Measurements from ENCODE around the gene DNMT3L.
"Not testable (repeated sequence)": the region's sequence is repeated elsewhere in the genome, so short reads cannot be mapped to it uniquely, and the experiment has no call there.

DNA sequence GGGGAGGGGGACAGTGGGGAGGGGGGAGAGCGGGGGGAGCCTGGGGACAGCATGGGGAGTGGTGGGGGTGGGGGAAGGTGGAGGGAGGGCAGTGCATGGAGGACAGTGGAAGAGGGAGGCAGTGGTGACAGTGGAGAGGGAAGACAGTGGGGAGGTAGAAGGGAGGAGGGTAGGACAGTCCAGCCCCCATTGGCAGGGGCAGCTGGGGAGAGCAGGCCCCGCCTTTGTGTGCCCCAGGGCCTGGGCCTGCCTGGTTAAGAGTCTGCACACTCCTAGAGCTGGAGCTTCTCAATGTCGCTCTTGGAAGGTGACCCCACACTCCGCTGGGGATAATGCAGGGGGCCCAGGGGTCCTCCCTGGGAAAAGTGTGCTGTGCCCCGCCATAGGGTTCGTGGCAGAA lies 36.1 kb downstream of the DNMT3L start:
- TF ChIP-seq, protein P1, sequence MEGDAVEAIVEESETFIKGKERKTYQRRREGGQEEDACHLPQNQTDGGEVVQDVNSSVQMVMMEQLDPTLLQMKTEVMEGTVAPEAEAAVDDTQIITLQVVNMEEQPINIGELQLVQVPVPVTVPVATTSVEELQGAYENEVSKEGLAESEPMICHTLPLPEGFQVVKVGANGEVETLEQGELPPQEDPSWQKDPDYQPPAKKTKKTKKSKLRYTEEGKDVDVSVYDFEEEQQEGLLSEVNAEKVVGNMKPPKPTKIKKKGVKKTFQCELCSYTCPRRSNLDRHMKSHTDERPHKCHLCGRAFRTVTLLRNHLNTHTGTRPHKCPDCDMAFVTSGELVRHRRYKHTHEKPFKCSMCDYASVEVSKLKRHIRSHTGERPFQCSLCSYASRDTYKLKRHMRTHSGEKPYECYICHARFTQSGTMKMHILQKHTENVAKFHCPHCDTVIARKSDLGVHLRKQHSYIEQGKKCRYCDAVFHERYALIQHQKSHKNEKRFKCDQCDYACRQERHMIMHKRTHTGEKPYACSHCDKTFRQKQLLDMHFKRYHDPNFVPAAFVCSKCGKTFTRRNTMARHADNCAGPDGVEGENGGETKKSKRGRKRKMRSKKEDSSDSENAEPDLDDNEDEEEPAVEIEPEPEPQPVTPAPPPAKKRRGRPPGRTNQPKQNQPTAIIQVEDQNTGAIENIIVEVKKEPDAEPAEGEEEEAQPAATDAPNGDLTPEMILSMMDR (IDR thresholded peaks at IDR 0.05) = not testable (repeated sequence)
- not testable (repeated sequence) for TF ChIP-seq POLR2A (IDR thresholded peaks at IDR 0.05)
